ENCODE data around the gene MBD2.
A peak's percentile ranks its signal among the peaks of the same experiment; 100 is the strongest.

DNA sequence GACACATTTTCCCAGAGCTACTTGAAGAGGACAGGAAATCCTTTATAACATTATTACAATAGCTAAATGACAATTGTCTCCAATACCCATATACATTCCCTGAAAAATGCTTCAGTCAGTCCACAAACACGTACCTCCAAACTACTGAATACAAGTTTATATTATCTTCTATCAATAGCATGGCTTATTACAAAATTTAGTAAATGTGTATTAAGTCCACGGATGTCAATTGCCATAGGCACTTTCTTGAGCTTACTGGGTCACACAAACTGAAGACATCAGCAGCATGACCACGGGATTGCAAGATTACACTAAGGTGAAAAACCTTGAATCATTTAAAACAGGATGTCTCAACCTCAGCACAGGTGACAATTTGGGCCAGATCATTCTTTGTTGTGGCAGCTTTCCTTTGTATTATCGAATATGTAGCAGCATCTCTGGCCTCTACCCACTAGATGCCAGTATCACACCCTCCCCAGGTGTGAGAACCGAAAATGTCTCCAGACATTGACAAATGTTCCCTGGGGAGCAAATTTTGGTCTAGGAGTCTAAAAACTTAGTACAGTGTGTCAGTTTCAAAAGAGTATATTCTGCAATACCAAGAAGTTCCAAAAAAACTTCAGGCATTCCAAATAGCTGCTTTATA, 1.4 kb downstream of the MBD2 start:
- TF ChIP-seq RAD21 (IDR thresholded peaks at IDR 0.05; ENCODE audit: low read depth) (peak; percentile 41), CEBPB (IDR thresholded peaks at IDR 0.05) (no peak), ZBTB7A (IDR thresholded peaks at IDR 0.05; ENCODE audit: low read depth) (no peak), NFIC (IDR thresholded peaks at IDR 0.05) (no peak), EP300 (IDR thresholded peaks at IDR 0.05; ENCODE audit: borderline replicate concordance) (no peak), TEAD4 (IDR thresholded peaks at IDR 0.05) (no peak)
- TF ChIP-seq, protein P1, sequence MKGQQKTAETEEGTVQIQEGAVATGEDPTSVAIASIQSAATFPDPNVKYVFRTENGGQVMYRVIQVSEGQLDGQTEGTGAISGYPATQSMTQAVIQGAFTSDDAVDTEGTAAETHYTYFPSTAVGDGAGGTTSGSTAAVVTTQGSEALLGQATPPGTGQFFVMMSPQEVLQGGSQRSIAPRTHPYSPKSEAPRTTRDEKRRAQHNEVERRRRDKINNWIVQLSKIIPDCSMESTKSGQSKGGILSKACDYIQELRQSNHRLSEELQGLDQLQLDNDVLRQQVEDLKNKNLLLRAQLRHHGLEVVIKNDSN (IDR thresholded peaks at IDR 0.05), result no peak
- TF ChIP-seq, protein P2, sequence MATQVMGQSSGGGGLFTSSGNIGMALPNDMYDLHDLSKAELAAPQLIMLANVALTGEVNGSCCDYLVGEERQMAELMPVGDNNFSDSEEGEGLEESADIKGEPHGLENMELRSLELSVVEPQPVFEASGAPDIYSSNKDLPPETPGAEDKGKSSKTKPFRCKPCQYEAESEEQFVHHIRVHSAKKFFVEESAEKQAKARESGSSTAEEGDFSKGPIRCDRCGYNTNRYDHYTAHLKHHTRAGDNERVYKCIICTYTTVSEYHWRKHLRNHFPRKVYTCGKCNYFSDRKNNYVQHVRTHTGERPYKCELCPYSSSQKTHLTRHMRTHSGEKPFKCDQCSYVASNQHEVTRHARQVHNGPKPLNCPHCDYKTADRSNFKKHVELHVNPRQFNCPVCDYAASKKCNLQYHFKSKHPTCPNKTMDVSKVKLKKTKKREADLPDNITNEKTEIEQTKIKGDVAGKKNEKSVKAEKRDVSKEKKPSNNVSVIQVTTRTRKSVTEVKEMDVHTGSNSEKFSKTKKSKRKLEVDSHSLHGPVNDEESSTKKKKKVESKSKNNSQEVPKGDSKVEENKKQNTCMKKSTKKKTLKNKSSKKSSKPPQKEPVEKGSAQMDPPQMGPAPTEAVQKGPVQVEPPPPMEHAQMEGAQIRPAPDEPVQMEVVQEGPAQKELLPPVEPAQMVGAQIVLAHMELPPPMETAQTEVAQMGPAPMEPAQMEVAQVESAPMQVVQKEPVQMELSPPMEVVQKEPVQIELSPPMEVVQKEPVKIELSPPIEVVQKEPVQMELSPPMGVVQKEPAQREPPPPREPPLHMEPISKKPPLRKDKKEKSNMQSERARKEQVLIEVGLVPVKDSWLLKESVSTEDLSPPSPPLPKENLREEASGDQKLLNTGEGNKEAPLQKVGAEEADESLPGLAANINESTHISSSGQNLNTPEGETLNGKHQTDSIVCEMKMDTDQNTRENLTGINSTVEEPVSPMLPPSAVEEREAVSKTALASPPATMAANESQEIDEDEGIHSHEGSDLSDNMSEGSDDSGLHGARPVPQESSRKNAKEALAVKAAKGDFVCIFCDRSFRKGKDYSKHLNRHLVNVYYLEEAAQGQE (IDR thresholded peaks at IDR 0.05; ENCODE audit: low read depth), result no peak
- TF ChIP-seq, protein P3, sequence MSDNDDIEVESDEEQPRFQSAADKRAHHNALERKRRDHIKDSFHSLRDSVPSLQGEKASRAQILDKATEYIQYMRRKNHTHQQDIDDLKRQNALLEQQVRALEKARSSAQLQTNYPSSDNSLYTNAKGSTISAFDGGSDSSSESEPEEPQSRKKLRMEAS (IDR thresholded peaks at IDR 0.05), result no peak

Measured in Ishikawa (cell line).